H1 (cell line): ENCODE data around the gene NEDD4L. TPM values are rescaled to one million over a fixed set of nuclear protein-coding genes. Genes with fewer than 3 reads are reported as not detected.

ENCODE experiments used
- polyA plus RNA-seq, 7 experiments: library from polyadenylated mRNA; depleted of rRNA in 3 of 7; stranded (reverse) in 5 of 7; unstranded in 2 of 7; fragments of >200 nt in 5 of 7; fragments of 200-250 nt in 2 of 7; gene quantifications; 1 replicate in 5 of 7; 2 replicates in 1 of 7; 4 replicates in 1 of 7; pipeline versions ENCODE4 v1.2.1 to v1.2.3, GENCODE V29; 2011 to 2013; ENCODE audit warnings: missing spikeins in 2 of 7, mixed read lengths in 2 of 7
- total RNA-seq: library from RNA; stranded (reverse); fragmentation: NEBNext Ultra II Directional; extraction: Animal tissue kit (Norgen Biotek cat#: 25700); gene quantifications from 2 replicates; pipeline ENCODE4 v1.2.1, GENCODE V29; 2021
- TF ChIP-seq, protein P1 (sequence below), 3 experiments: IDR thresholded peaks; 1 replicate in 2 of 3; 2 replicates in 1 of 3; pipeline versions ENCODE4 v1.5.1 to v1.6.1; 2011; ENCODE audit warnings: low read length in 3 of 3, mild to moderate bottlenecking in 3 of 3, inconsistent platforms in 2 of 3, low read depth in 1 of 3, moderate library complexity in 1 of 3; ENCODE audit not compliant: insufficient read depth in 1 of 3; ENCODE audit errors: control extremely low read depth in 1 of 3

NEDD4L gene
- total and polyA plus RNA-seq, 2 of the 8 experiments (the other 6 are each of a cell fraction or from before 2014, with no cell fraction given) = 37.3 to 69.8 TPM

DNA sequence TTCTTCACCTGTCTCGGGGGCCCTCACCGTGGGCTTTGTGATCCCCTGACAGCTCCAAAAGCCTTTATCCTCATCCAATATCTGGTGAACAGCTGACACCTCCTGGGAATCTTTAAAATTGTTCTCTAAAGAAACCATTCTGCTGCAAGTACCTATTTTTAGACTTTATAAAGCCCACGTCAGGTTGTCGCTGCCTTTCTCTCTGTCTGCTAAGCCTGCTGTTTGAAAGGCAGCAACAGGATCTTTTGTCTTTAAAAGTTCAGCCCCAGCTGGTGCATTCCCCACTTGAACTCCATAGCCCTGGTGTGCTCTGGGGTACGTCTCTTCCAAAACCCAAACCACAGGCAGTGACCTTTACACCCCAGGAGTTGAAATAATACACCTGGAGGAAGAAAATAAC is 145.0 kb downstream of the NEDD4L start (continued):
- TF ChIP-seq, protein P1, sequence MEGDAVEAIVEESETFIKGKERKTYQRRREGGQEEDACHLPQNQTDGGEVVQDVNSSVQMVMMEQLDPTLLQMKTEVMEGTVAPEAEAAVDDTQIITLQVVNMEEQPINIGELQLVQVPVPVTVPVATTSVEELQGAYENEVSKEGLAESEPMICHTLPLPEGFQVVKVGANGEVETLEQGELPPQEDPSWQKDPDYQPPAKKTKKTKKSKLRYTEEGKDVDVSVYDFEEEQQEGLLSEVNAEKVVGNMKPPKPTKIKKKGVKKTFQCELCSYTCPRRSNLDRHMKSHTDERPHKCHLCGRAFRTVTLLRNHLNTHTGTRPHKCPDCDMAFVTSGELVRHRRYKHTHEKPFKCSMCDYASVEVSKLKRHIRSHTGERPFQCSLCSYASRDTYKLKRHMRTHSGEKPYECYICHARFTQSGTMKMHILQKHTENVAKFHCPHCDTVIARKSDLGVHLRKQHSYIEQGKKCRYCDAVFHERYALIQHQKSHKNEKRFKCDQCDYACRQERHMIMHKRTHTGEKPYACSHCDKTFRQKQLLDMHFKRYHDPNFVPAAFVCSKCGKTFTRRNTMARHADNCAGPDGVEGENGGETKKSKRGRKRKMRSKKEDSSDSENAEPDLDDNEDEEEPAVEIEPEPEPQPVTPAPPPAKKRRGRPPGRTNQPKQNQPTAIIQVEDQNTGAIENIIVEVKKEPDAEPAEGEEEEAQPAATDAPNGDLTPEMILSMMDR (IDR thresholded peaks at IDR 0.05; ENCODE audit: control extremely low read depth in 1 of 3, insufficient read depth in 1 of 3, low read depth in 1 of 3, low read length in 3 of 3) = no peak
